Suprapubic skin (tissue), 4 donors: ENCODE measurements around the gene TMEM179B. TPM values are rescaled to one million over a fixed set of nuclear protein-coding genes. Genes with fewer than 3 reads are reported as not detected.
"Not testable (repeated sequence)": the region's sequence is repeated elsewhere in the genome, so short reads cannot be mapped to it uniquely, and the experiment has no call there.

Experiments used
- DNase-seq, 2 donors: peaks; one replicate each; pipeline ENCODE4 v3.0.0-alpha.2; 2019; ENCODE audit warnings: low spot score in 2 of 2
- H3K27ac ChIP-seq: fragments of 200-600 bp; sonication (generic); one replicate; pipeline ENCODE4 v1.5.1; 2019
- H3K27me3 ChIP-seq: fragments of 200-600 bp; sonication (generic); one replicate; pipeline ENCODE4 v1.5.1; 2019
- H3K36me3 ChIP-seq: fragments of 200-600 bp; sonication (generic); one replicate; pipeline ENCODE4 v1.5.1; 2019
- H3K4me1 ChIP-seq: fragments of 200-600 bp; sonication (generic); one replicate; pipeline ENCODE4 v1.5.1; 2019
- H3K4me3 ChIP-seq: fragments of 200-600 bp; sonication (generic); one replicate; pipeline ENCODE4 v1.5.1; 2019; ENCODE audit warnings: mild to moderate bottlenecking
- H3K9me3 ChIP-seq: fragments of 200-600 bp; sonication (generic); one replicate; pipeline ENCODE4 v1.5.1; 2019
- CTCF ChIP-seq, 2 donors: fragments of 200-600 bp in 1 of 2; fragments of 450-650 bp in 1 of 2; sonication (generic) in 1 of 2; IDR thresholded peaks; one replicate each; pipeline ENCODE4 v1.5.1; 2016 to 2019; ENCODE audit warnings: antibody characterized with exemption in 2 of 2, mild to moderate bottlenecking in 1 of 2, moderate library complexity in 1 of 2
- EP300 ChIP-seq: sonication (generic); formaldehyde crosslinking; IDR thresholded peaks from one replicate; pipeline ENCODE4 v1.6.1; 2017; ENCODE audit warnings: antibody characterized with exemption
- POLR2A ChIP-seq, 2 donors: fragments of 450-650 bp; IDR thresholded peaks; one replicate each; pipeline ENCODE4 v1.6.1; 2017; ENCODE audit warnings: antibody characterized with exemption in 2 of 2, mild to moderate bottlenecking in 2 of 2, moderate library complexity in 2 of 2
- POLR2AphosphoS5 ChIP-seq, 3 donors: sonication (generic); formaldehyde crosslinking; IDR thresholded peaks; one replicate each; pipeline ENCODE4 v1.6.1; 2017; ENCODE audit warnings: antibody characterized with exemption in 3 of 3
- WGBS: methylation state at CpG from one replicate; pipeline ENCODE4 v1.1.5; 2018; 5-methylcytosine and 5-hydroxymethylcytosine counted together
- total RNA-seq, 4 donors: library from RNA; depleted of rRNA; stranded (reverse); fragments of >200 nt; gene quantifications; one replicate each; pipeline ENCODE4 v1.1.0, GENCODE V29; 2016

Gene TMEM179B
- total RNA-seq, 4 donors from 2014 or later: 37.6 to 72.6 (median 59.8) TPM

- H3K27ac ChIP-seq: peak within 1 kb of the TSS; percentile 96
- peak within 1 kb of the TSS; percentile 78 for H3K4me3 ChIP-seq
- peaks cover 36% of the 10 kb centered on the region for H3K4me1 ChIP-seq
- no peaks in the 10 kb centered on the region for H3K9me3 ChIP-seq
- TF ChIP-seq CTCF (IDR thresholded peaks at IDR 0.05) (no peak), POLR2AphosphoS5 (IDR thresholded peaks at IDR 0.05) (peak; percentile 67 to 89 (median 73)), POLR2A (IDR thresholded peaks at IDR 0.05) (peak in 1 of 2 donors; percentile 55), EP300 (no peak)
- DNase-seq: peak; percentile 99
- no peaks in the 10 kb centered on the region for H3K27me3 ChIP-seq
- 1% methylated on average over 43 of the region's 47 CpGs for WGBS
- H3K36me3 ChIP-seq: peaks cover 7% of the 10 kb centered on the region
Measured at GRCh38 chr11:62753736-62754603, 33.2 kb upstream of the TMEM179B start, which contains the start of gene ZBTB3. ZBTB3 (minus strand) TSS chr11:62754160; CDS start chr11:62753664, 496 bp downstream.

- Histone ChIP-seq H3K27me3 (no peaks in the 10 kb centered on the region), H3K4me1 (peaks cover 33% of the 10 kb centered on the region), H3K4me3 (no peak overlapping the region), H3K27ac (no peak overlapping the region), H3K36me3 (peaks cover 4% of the 10 kb centered on the region), H3K9me3 (no peaks in the 10 kb centered on the region)
- DNase-seq: no peak
- WGBS: 73% methylated on average over 10 of the region's 10 CpGs
- no peak for TF ChIP-seq POLR2AphosphoS5 (IDR thresholded peaks at IDR 0.05)
- no peak for TF ChIP-seq POLR2A (IDR thresholded peaks at IDR 0.05)
- no peak for TF ChIP-seq EP300
- TF ChIP-seq CTCF (IDR thresholded peaks at IDR 0.05): no peak
Measured at GRCh38 chr11:62755086-62755615, 32.1 kb upstream of the TMEM179B start.

- Histone ChIP-seq H3K4me1 (peaks cover 29% of the 10 kb centered on the region), H3K36me3 (no peaks in the 10 kb centered on the region), H3K4me3 (no peak overlapping the region), H3K27me3 (no peaks in the 10 kb centered on the region), H3K27ac (no peak overlapping the region), H3K9me3 (no peaks in the 10 kb centered on the region)
- WGBS: 66% methylated on average over 9 of the region's 9 CpGs
- TF ChIP-seq POLR2A (IDR thresholded peaks at IDR 0.05) (no peak), POLR2AphosphoS5 (IDR thresholded peaks at IDR 0.05) (no peak), EP300 (no peak), CTCF (IDR thresholded peaks at IDR 0.05) (no peak)
- no peak for DNase-seq
Measured at GRCh38 chr11:62757846-62758788, 29.1 kb upstream of the TMEM179B start.

- Histone ChIP-seq H3K36me3 (peaks cover 14% of the 10 kb centered on the region), H3K27ac (peak overlapping the region; percentile 89), H3K4me3 (peak overlapping the region; percentile 85), H3K4me1 (peaks cover 24% of the 10 kb centered on the region)
- 28% methylated on average over 9 of the region's 9 CpGs for WGBS
- not testable (repeated sequence) for H3K27me3 ChIP-seq, DNase-seq, H3K9me3 ChIP-seq
Measured at GRCh38 chr11:62760867-62761227, 26.4 kb upstream of the TMEM179B start.

- H3K27me3 ChIP-seq: no peaks in the 10 kb centered on the region
- H3K4me3 ChIP-seq: peak overlapping the region; percentile 66
- 2% methylated on average over 18 of the region's 18 CpGs for WGBS
- H3K9me3 ChIP-seq: no peaks in the 10 kb centered on the region
- DNase-seq: peak in 1 of 2 donors; percentile 69
- peak overlapping the region; percentile 96 for H3K27ac ChIP-seq
- H3K36me3 ChIP-seq: peaks cover 26% of the 10 kb centered on the region
- H3K4me1 ChIP-seq: peaks cover 26% of the 10 kb centered on the region
- TF ChIP-seq EP300 (no peak), POLR2A (IDR thresholded peaks at IDR 0.05) (no peak), POLR2AphosphoS5 (IDR thresholded peaks at IDR 0.05) (no peak), CTCF (IDR thresholded peaks at IDR 0.05) (no peak)
Measured at GRCh38 chr11:62770778-62771143, 16.4 kb upstream of the TMEM179B start.
